Measurements from ENCODE around the gene RPS17. TPM values are rescaled to one million over a fixed set of nuclear protein-coding genes. Genes with fewer than 3 reads are reported as not detected.

RPS17 gene
- polyA plus RNA-seq, 1 donor: 3,438 TPM

DNA sequence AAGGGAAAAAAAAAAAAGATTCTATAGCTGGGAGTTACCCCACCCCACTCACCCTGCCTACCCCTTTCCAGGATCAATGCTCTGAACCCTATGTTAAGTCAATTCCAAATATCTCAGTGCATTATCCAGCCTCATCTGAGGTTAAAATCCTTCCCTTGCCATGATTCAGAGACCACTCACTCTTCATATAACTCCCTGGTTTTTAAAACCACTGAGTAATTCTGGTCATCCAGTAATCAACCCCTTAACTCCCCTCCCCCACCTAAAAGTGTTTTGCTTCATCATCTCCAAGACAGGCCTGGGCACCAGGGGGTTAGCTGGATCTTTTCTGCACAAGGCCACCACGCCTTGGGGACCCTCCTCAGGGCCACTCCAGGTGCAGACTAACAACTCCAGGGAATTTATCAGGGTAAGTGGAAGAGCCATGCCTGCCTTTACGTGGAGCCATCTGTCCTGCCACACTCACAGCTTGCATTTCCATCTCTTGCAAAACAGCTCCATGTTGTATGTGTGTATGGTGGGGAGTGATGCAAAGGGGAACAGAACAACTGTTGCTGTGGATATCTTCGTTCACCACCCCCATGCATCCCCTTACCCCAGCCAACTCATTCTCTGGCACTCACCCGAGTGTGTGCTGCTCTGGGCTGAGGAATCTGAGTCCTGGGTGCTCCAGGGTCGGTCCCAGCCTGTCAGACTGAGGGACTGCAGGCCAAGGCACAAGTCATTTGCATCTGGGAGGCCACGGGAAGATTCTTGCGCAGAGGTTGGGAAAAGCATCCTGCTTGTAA, 30.7 kb upstream of the RPS17 start:
- WGBS (ENCODE audit: insufficient coverage, low lambda C conversion rate): no CpG with 5 or more reads among the region's 7 CpGs
- Histone ChIP-seq H3K27me3 (ENCODE audit: control insufficient read depth, insufficient read depth, low read length) (peaks cover 38% of the 10 kb centered on the region), H3K4me1 (ENCODE audit: control insufficient read depth, insufficient read depth, low read length) (no peaks in the 10 kb centered on the region), H3K4me3 (ENCODE audit: low read length) (no peak overlapping the region), H3K27ac (ENCODE audit: low read length) (no peak overlapping the region), H3K36me3 (ENCODE audit: control insufficient read depth, insufficient read depth, low read length) (no peaks in the 10 kb centered on the region), H3K9me3 (ENCODE audit: control insufficient read depth, low read depth, low read length) (no peaks in the 10 kb centered on the region)
- DNase-seq: no peak

DNA sequence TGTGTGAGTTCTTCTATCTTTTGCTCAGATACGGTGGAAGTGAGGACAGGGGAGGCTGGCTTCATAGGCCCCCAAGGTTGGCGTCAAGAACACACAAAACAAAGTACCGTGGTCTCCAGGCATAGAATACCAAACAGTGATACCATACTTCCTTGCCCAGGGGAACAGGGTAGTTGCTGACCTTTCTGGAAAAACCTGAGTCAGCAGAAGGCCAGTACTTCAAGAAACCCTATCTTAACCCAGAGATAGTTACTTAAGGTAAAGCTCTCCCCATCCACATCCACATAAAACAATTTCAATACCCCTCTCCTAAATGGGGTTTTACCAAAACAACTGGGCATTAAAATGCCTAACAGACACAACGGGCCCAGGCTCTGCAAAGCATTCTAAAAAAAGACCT, 29.6 kb upstream of the RPS17 start:
- Histone ChIP-seq H3K9me3 (ENCODE audit: control insufficient read depth, low read depth, low read length) (no peaks in the 10 kb centered on the region), H3K4me3 (ENCODE audit: low read length) (no peak overlapping the region), H3K27me3 (ENCODE audit: control insufficient read depth, insufficient read depth, low read length) (peaks cover 43% of the 10 kb centered on the region), H3K27ac (ENCODE audit: low read length) (no peak overlapping the region), H3K4me1 (ENCODE audit: control insufficient read depth, insufficient read depth, low read length) (no peaks in the 10 kb centered on the region), H3K36me3 (ENCODE audit: control insufficient read depth, insufficient read depth, low read length) (no peaks in the 10 kb centered on the region)
- DNase-seq: no peak
- no CpG with 5 or more reads among the region's 4 CpGs for WGBS (ENCODE audit: insufficient coverage, low lambda C conversion rate)

DNA sequence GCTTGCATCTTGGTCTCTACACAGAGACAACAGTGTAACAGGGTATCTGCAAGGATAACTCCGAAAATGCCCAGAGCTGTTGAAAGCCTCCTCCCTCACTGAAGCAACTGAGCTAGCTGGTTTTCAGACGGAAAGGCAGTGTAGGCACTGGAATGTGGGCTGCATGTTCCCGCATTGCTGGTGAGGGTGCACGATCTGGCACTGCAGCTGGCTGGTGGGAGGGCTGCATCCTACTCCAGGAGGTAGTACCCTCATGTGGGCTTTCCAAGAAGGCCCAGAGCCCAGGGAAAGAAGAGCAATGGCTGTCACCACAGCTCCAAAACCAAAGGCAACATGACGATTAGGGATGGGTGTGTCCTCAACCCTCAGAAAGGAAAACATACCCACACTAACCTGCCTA, 28.7 kb upstream of the RPS17 start:
- H3K9me3 ChIP-seq (ENCODE audit: control insufficient read depth, low read depth, low read length): no peaks in the 10 kb centered on the region
- peaks cover 42% of the 10 kb centered on the region for H3K27me3 ChIP-seq (ENCODE audit: control insufficient read depth, insufficient read depth, low read length)
- H3K4me1 ChIP-seq (ENCODE audit: control insufficient read depth, insufficient read depth, low read length): no peaks in the 10 kb centered on the region
- no peak overlapping the region for H3K27ac ChIP-seq (ENCODE audit: low read length)
- no peak for DNase-seq
- no peaks in the 10 kb centered on the region for H3K36me3 ChIP-seq (ENCODE audit: control insufficient read depth, insufficient read depth, low read length)
- no peak overlapping the region for H3K4me3 ChIP-seq (ENCODE audit: low read length)
- no CpG with 5 or more reads among the region's 5 CpGs for WGBS (ENCODE audit: insufficient coverage, low lambda C conversion rate)

DNA sequence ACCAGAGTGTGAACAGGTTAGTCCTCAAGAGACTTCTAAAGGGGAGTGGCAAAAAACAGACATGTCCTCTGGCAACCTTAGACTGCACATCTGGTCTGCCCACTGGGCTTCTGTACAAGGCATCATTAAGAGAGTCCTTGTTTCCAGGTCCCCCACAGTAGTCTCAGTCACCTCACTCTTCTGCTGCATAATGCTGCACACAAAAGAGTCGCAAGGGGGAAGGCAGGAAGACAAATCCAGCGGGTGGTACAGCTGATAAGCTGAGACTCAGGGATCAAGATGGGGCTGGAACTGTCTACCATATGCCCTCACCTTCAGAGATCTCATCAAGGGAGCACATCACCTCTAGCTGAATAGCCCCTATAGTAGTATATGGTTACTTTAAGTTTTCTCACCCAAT, 27.4 kb upstream of the RPS17 start:
- Histone ChIP-seq H3K4me1 (ENCODE audit: control insufficient read depth, insufficient read depth, low read length) (no peaks in the 10 kb centered on the region), H3K9me3 (ENCODE audit: control insufficient read depth, low read depth, low read length) (no peaks in the 10 kb centered on the region), H3K4me3 (ENCODE audit: low read length) (no peak overlapping the region), H3K27ac (ENCODE audit: low read length) (no peak overlapping the region), H3K27me3 (ENCODE audit: control insufficient read depth, insufficient read depth, low read length) (peaks cover 35% of the 10 kb centered on the region), H3K36me3 (ENCODE audit: control insufficient read depth, insufficient read depth, low read length) (no peaks in the 10 kb centered on the region)
- WGBS (ENCODE audit: insufficient coverage, low lambda C conversion rate): no CpG with 5 or more reads among the region's 2 CpGs
- DNase-seq: no peak

DNA sequence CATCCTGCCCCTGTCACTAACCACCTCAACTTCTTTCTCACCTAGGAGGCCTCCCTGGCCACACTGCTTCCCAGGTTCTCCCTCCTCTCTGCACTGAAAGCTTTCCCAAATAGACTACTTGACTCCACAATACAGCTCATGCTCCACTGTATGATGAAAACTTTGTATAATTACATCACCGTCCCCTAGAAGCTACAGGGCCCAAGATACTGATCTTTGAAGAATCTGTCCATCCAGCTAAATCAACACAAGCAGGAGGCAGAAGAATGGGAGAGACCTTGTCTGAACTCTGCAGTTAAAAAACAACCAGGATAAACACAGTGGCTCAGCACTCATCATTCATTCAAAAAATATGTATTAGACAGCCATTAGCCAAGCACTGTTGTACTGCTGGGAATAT, 26.4 kb upstream of the RPS17 start:
- H3K9me3 ChIP-seq (ENCODE audit: control insufficient read depth, low read depth, low read length): no peaks in the 10 kb centered on the region
- H3K36me3 ChIP-seq (ENCODE audit: control insufficient read depth, insufficient read depth, low read length): no peaks in the 10 kb centered on the region
- H3K4me1 ChIP-seq (ENCODE audit: control insufficient read depth, insufficient read depth, low read length): no peaks in the 10 kb centered on the region
- no CpG with 5 or more reads among the region's 1 CpG for WGBS (ENCODE audit: insufficient coverage, low lambda C conversion rate)
- no peak for DNase-seq
- peaks cover 25% of the 10 kb centered on the region for H3K27me3 ChIP-seq (ENCODE audit: control insufficient read depth, insufficient read depth, low read length)
- H3K4me3 ChIP-seq (ENCODE audit: low read length): no peak overlapping the region
- H3K27ac ChIP-seq (ENCODE audit: low read length): no peak overlapping the region

DNA sequence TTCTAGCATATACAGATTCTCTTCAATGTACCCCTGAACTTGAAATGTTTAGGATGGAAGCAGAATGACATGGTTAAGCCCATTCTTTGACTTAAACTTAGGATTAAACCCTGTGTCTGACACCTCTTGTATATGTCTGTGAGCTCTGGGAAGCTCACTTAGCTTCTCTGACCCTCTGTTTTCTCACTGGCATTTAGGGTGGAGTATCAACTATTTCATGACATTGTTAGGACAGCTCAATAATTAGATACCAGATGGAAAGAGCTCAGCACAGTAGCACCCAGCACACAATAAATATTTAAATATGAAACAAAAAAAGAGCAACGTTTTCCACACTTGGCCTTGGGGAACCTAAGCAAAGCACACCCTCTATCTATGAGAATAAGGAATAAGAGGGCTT, 18.2 kb upstream of the RPS17 start:
- no CpG with 5 or more reads among the region's 1 CpG for WGBS (ENCODE audit: insufficient coverage, low lambda C conversion rate)
- no peak overlapping the region for H3K27ac ChIP-seq (ENCODE audit: low read length)
- H3K36me3 ChIP-seq (ENCODE audit: control insufficient read depth, insufficient read depth, low read length): no peaks in the 10 kb centered on the region
- no peaks in the 10 kb centered on the region for H3K9me3 ChIP-seq (ENCODE audit: control insufficient read depth, low read depth, low read length)
- no peaks in the 10 kb centered on the region for H3K4me1 ChIP-seq (ENCODE audit: control insufficient read depth, insufficient read depth, low read length)
- H3K4me3 ChIP-seq (ENCODE audit: low read length): no peak overlapping the region
- peaks cover 14% of the 10 kb centered on the region for H3K27me3 ChIP-seq (ENCODE audit: control insufficient read depth, insufficient read depth, low read length)
- DNase-seq: no peak

DNA sequence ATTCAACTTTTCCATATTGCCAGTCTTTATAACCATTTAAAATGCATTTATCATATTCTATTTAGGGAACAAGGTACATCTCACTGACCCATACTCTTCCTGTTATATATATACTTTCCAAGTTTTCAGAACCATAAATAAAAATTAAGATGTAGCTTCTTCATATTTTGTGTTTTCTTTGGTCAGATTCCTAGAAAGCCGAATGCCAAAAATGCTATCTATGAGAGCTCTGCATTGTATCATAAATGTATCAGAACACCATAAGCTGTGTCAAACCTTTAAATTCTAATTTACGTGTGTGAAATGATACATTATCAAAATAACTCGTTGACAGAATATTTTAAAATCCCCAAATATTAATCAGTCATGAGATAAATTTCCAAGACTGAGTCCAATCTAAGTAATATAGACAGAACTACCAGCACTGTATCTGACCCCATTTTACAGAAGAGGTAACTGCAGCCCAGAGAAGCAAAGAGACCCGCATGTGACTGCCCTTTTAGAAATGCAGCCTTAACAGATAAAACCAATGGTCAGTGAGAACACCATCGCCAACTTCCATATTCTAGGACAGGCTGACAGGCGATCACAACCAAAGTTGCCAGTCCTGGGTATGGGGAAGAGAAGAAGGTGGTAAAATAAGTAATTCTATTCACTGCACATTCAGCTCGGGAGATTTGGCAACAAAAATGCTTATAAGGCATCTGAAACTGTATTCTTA, 16.2 kb upstream of the RPS17 start:
- no peaks in the 10 kb centered on the region for H3K9me3 ChIP-seq (ENCODE audit: control insufficient read depth, low read depth, low read length)
- no peak overlapping the region for H3K4me3 ChIP-seq (ENCODE audit: low read length)
- no peak overlapping the region for H3K27ac ChIP-seq (ENCODE audit: low read length)
- 100% methylated on average over 3 of the region's 7 CpGs for WGBS (ENCODE audit: insufficient coverage, low lambda C conversion rate)
- no peaks in the 10 kb centered on the region for H3K36me3 ChIP-seq (ENCODE audit: control insufficient read depth, insufficient read depth, low read length)
- no peaks in the 10 kb centered on the region for H3K4me1 ChIP-seq (ENCODE audit: control insufficient read depth, insufficient read depth, low read length)
- H3K27me3 ChIP-seq (ENCODE audit: control insufficient read depth, insufficient read depth, low read length): peaks cover 25% of the 10 kb centered on the region
- no peak for DNase-seq

DNA sequence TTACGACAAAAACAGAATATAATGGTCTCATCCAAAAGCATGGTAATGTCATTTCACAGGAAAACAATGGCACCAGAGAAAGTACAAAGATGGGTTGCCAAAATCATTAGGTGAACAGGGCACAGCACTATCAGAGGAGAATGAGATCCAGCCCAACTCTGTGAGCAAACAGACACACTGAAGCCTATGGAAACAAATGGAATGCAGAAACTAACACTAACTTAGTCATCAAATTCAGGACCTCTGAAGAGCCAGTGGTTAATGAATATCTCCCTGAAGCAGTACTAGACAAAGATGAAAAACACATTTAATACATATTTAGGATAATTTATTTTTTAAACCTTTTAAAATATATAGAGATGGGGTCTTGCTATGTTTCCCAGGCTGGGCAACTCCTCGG, 14.6 kb upstream of the RPS17 start:
- H3K4me1 ChIP-seq (ENCODE audit: control insufficient read depth, insufficient read depth, low read length): no peaks in the 10 kb centered on the region
- no peak overlapping the region for H3K27ac ChIP-seq (ENCODE audit: low read length)
- no peaks in the 10 kb centered on the region for H3K36me3 ChIP-seq (ENCODE audit: control insufficient read depth, insufficient read depth, low read length)
- H3K27me3 ChIP-seq (ENCODE audit: control insufficient read depth, insufficient read depth, low read length): peaks cover 29% of the 10 kb centered on the region
- WGBS (ENCODE audit: insufficient coverage, low lambda C conversion rate): no CpG with 5 or more reads among the region's 2 CpGs
- no peak for DNase-seq
- no peaks in the 10 kb centered on the region for H3K9me3 ChIP-seq (ENCODE audit: control insufficient read depth, low read depth, low read length)
- no peak overlapping the region for H3K4me3 ChIP-seq (ENCODE audit: low read length)

DNA sequence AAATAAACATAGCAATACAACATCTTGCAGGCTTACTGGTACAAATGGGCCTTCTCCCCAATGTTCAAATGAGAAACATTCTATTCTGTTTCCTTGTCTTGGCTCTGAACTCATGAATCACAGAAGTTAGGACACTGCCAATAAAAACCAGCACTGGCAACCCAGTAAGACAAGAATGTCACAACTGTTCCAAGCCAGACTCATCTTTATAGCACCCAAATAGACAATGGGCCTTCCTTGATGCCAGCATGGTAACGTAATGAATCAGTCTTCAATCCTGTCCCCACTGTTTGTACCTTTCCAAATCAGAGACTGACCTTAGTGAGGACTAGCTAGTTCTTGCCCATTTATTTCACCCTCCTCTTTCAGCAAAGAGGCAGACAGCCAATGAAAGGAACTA, 14.1 kb upstream of the RPS17 start:
- H3K4me1 ChIP-seq (ENCODE audit: control insufficient read depth, insufficient read depth, low read length): no peaks in the 10 kb centered on the region
- H3K27ac ChIP-seq (ENCODE audit: low read length): no peak overlapping the region
- WGBS (ENCODE audit: insufficient coverage, low lambda C conversion rate): no CpG with 5 or more reads among the region's 1 CpG
- H3K9me3 ChIP-seq (ENCODE audit: control insufficient read depth, low read depth, low read length): no peaks in the 10 kb centered on the region
- H3K27me3 ChIP-seq (ENCODE audit: control insufficient read depth, insufficient read depth, low read length): peaks cover 29% of the 10 kb centered on the region
- no peaks in the 10 kb centered on the region for H3K36me3 ChIP-seq (ENCODE audit: control insufficient read depth, insufficient read depth, low read length)
- no peak for DNase-seq
- H3K4me3 ChIP-seq (ENCODE audit: low read length): no peak overlapping the region

DNA sequence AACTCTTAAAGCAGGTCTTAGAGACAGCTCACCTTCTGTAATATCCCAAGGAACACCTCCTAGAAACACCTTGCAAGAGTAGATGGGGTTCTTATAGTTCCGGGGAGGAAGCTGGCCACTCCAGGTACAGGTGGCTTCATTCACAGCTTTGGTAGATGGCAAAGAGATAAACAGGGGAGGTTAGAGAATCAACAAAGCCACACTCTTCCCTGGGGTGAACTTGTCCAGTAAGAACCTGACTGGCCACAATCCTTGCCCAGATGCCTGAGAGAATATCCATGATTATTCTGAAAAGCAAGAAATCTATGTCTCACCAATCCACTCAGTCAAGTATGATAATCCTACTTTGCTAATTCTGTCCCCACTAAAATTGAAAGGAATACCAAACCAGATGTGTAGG, 13.6 kb upstream of the RPS17 start:
- no peak overlapping the region for H3K27ac ChIP-seq (ENCODE audit: low read length)
- no peaks in the 10 kb centered on the region for H3K4me1 ChIP-seq (ENCODE audit: control insufficient read depth, insufficient read depth, low read length)
- no CpG with 5 or more reads among the region's 1 CpG for WGBS (ENCODE audit: insufficient coverage, low lambda C conversion rate)
- H3K27me3 ChIP-seq (ENCODE audit: control insufficient read depth, insufficient read depth, low read length): peaks cover 29% of the 10 kb centered on the region
- H3K9me3 ChIP-seq (ENCODE audit: control insufficient read depth, low read depth, low read length): no peaks in the 10 kb centered on the region
- H3K36me3 ChIP-seq (ENCODE audit: control insufficient read depth, insufficient read depth, low read length): no peaks in the 10 kb centered on the region
- H3K4me3 ChIP-seq (ENCODE audit: low read length): no peak overlapping the region
- DNase-seq: no peak

DNA sequence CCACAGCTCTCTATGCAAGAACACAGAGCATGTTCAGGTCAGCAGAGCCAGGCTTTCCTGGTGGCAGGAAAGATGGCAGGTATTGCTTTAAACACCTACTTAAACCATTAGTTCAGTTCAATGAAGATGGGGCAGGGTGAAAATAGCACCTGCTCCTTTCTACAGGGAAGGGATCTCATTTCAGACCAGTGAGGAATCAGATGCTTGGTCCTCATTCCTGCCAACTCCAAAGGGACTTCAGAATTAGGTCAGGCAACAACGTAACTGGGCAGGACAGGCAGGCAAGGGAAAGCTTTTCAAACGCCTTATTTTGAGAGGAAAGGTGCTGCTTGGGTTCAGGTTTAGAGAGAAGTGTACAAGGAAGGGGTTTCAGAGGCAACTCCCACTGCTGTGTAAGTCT, 12.6 kb upstream of the RPS17 start:
- Histone ChIP-seq H3K4me1 (ENCODE audit: control insufficient read depth, insufficient read depth, low read length) (no peaks in the 10 kb centered on the region), H3K4me3 (ENCODE audit: low read length) (no peak overlapping the region), H3K36me3 (ENCODE audit: control insufficient read depth, insufficient read depth, low read length) (no peaks in the 10 kb centered on the region), H3K27me3 (ENCODE audit: control insufficient read depth, insufficient read depth, low read length) (peaks cover 29% of the 10 kb centered on the region), H3K9me3 (ENCODE audit: control insufficient read depth, low read depth, low read length) (no peaks in the 10 kb centered on the region), H3K27ac (ENCODE audit: low read length) (no peak overlapping the region)
- whole genome bisulfite sequencing (ENCODE audit: insufficient coverage, low lambda C conversion rate): no CpG with 5 or more reads among the region's 2 CpGs
- no peak for DNase-seq
